GM12891 (cell line): ENCODE results near the gene G6PC2.

Experiments
- POLR2A ChIP-seq: IDR thresholded peaks from 2 replicates; pipeline ENCODE4 v1.6.1; 2011; ENCODE audit warnings: low read depth, low read length, control low read depth
- POLR2AphosphoS5 ChIP-seq: IDR thresholded peaks from 2 replicates; pipeline ENCODE4 v1.6.1; 2011; ENCODE audit warnings: low read depth, low read length, control low read depth
- POU2F2 ChIP-seq: IDR thresholded peaks from 2 replicates; pipeline ENCODE4 v1.6.1; 2011; ENCODE audit warnings: low read depth, mild to moderate bottlenecking, control low read depth, low read length, moderate library complexity
- SPI1 ChIP-seq: IDR thresholded peaks from 2 replicates; pipeline ENCODE4 v1.6.1; 2011; ENCODE audit warnings: low read depth, low read length, control low read depth
- TAF1 ChIP-seq: IDR thresholded peaks from 2 replicates; pipeline ENCODE4 v1.6.1; 2011; ENCODE audit warnings: low read depth, low read length, control low read depth

GRCh38 chr2:168915441-168916330 lies 14.6 kb downstream of the G6PC2 start:
- TF ChIP-seq TAF1 (no peak), POLR2A (no peak), POLR2AphosphoS5 (no peak), SPI1 (no peak), POU2F2 (no peak)
